Astrocyte (in vitro differentiated cells and primary cell): ENCODE results near the gene AMPD3.

Experiments used
- CTCF ChIP-seq: IDR thresholded peaks from 2 replicates; pipeline ENCODE4 v1.5.1; 2011; ENCODE audit warnings: low read depth, mild to moderate bottlenecking, inconsistent platforms, low read length, moderate library complexity; ENCODE audit not compliant: insufficient read depth
- EZH2 ChIP-seq: IDR thresholded peaks from 2 replicates; pipeline ENCODE4 v1.6.1; 2012; ENCODE audit warnings: mild to moderate bottlenecking, low read length, inconsistent platforms; ENCODE audit not compliant: insufficient read depth

- no peak for TF ChIP-seq CTCF
- no peak for TF ChIP-seq EZH2
These were observed 15.1 kb upstream of the AMPD3 start for GRCh38 chr11:10439924-10440323.
